Duodenal mucosa (tissue), 2 donors: ENCODE data around the gene SORD.
"Not testable (repeated sequence)": the region's sequence is repeated elsewhere in the genome, so short reads cannot be mapped to it uniquely, and the experiment has no call there.

ENCODE experiments used
- H3K27ac ChIP-seq: one replicate; pipeline ENCODE4 v1.7.0; 2013; ENCODE audit warnings: low read depth, low read length
- H3K27me3 ChIP-seq, 2 donors: one replicate each; pipeline ENCODE4 v1.7.0; 2013; ENCODE audit warnings: low read length in 2 of 2, control low read depth in 1 of 2; ENCODE audit not compliant: insufficient read depth in 2 of 2, control insufficient read depth in 1 of 2
- H3K36me3 ChIP-seq, 2 donors: one replicate each; pipeline ENCODE4 v1.7.0; 2013; ENCODE audit warnings: low read length in 2 of 2, control low read depth in 1 of 2; ENCODE audit not compliant: insufficient read depth in 2 of 2, control insufficient read depth in 1 of 2
- H3K4me1 ChIP-seq, 2 donors: one replicate each; pipeline ENCODE4 v1.7.0; 2013; ENCODE audit warnings: low read length in 2 of 2, control low read depth in 1 of 2; ENCODE audit not compliant: insufficient read depth in 2 of 2, control insufficient read depth in 1 of 2
- H3K4me3 ChIP-seq, 2 donors: one replicate each; pipeline ENCODE4 v1.7.0; 2013; ENCODE audit warnings: low read length in 2 of 2, low read depth in 1 of 2
- H3K9ac ChIP-seq, 2 donors: one replicate each; pipeline ENCODE4 v1.7.0; 2013; ENCODE audit warnings: low read length in 2 of 2, low read depth in 1 of 2
- H3K9me3 ChIP-seq, 2 donors: one replicate each; pipeline ENCODE4 v1.7.0; 2013; ENCODE audit warnings: low read length in 2 of 2, control low read depth in 1 of 2; ENCODE audit not compliant: control insufficient read depth in 1 of 2

Gene SORD

DNA sequence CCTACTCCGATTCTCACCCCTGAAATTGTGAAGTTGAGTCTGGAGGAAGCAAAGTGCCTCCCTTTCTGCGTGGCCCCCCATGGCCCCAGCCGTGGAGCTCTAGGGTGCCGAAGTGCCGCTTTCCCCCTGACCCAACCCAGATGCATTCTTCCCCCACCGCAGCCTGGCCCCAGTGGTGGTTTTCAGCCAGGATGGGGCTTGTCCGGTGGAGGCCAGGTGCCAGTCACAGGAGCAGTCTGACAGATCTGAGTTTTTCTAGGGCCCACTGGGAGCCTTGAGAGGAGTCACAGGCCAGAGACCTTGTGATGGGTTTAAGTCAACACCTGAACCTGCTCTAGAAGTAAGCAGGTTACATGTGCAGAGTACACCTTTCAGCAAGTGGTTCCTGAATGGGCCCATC lies 39.3 kb downstream of the SORD start:
- not testable (repeated sequence) for H3K9ac ChIP-seq, H3K9me3 ChIP-seq, H3K4me1 ChIP-seq, H3K36me3 ChIP-seq, H3K27me3 ChIP-seq, H3K4me3 ChIP-seq, H3K27ac ChIP-seq

GRCh38 chr15:45064386-45064785 lies 41.4 kb downstream of the SORD start:
- no peak overlapping the region for H3K9ac ChIP-seq
- H3K4me1 ChIP-seq, result no peaks in the 10 kb centered on the region
- H3K36me3 ChIP-seq, result no peaks in the 10 kb centered on the region
- no peak overlapping the region for H3K4me3 ChIP-seq
- no peaks in the 10 kb centered on the region for H3K27me3 ChIP-seq
- no peaks in the 10 kb centered on the region for H3K9me3 ChIP-seq
- no peak overlapping the region for H3K27ac ChIP-seq

DNA sequence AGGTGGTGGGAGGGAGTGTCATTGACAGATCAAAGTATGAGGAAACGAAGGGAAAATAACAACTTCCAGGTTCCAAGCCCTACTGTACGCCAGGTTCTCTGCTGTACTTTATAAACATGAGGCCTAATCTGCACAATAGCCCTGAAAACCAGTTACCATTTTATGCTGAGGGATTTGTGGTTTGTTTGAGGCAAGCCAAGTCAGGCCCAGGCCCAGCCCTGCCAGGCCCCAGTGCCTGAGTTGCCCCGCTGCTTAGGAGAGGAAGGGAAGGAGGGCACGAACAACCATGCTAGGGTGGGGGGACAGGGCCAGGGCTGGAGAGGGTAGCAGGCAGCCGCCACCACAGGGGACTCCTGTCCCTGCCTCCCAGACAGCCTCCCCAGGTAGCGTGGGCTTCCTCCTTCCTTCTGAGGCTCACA lies 47.0 kb downstream of the SORD start:
- H3K9ac ChIP-seq, H3K4me3 ChIP-seq, H3K27me3 ChIP-seq, H3K27ac ChIP-seq, H3K36me3 ChIP-seq, H3K4me1 ChIP-seq, H3K9me3 ChIP-seq: not testable (repeated sequence)

DNA sequence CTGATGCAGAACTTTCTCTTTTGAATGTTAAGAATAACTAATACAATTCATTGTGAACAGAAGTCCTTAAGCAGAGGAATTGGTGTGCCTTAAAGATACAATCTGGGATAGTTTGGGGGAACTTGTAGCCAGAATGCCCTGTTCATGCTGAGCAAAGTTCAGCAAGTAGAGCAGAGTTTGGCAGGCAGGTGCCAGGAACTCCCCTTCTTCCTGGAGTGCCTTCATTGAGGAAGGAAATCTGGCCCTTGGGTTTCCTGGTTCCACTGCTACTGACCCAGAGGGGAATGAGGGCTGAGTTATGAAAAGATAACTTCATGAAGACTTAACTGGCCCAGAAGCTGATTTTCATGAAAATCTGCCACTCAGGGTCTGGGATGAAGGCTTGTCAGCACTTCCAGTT lies 50.6 kb downstream of the SORD start:
- not testable (repeated sequence) for H3K27me3 ChIP-seq, H3K9ac ChIP-seq, H3K4me3 ChIP-seq, H3K36me3 ChIP-seq, H3K4me1 ChIP-seq, H3K9me3 ChIP-seq, H3K27ac ChIP-seq

DNA sequence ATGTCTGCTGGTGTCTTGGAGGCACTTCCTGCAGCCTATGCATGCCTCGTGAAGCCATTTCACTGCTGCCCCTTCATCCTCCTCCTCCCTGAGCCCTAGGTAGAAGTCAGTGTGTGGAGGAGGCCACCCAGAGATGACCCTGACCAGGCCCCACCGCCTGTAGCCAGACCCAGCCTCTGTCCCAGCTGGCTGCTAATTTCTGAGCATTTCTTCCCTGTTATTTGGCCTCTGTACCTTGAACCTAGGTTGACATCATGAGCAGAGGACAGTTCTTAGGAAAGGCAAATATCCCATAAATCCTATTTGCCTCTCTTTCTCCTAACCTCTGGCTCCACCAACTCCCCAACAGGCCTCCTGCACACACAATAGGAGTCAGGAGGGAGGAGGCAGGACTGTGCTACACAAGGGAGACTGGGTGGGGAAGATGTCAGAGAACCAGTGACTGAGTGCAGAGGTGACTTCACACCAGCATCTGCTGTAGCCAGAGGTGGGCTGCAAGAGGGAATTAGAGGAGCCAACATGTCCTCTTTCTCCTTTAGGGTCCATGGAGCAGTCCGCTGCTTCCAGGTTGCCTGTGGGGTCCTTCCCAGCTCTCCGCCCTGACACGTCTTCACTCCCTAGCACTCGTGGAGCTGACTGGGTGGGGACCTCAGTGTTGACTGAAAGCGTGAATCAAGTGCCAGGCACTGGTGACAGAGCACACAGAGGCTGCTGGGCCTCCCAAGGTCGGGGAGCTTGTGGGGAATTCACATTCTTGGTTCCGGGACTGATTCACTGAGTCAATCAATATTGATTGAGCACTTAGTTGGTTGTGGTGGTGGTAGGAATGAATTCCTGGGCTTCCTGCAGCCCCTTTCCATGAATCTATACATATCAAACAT lies 52.7 kb downstream of the SORD start:
- not testable (repeated sequence) for H3K9me3 ChIP-seq, H3K9ac ChIP-seq, H3K4me1 ChIP-seq, H3K4me3 ChIP-seq, H3K27ac ChIP-seq, H3K27me3 ChIP-seq, H3K36me3 ChIP-seq

DNA sequence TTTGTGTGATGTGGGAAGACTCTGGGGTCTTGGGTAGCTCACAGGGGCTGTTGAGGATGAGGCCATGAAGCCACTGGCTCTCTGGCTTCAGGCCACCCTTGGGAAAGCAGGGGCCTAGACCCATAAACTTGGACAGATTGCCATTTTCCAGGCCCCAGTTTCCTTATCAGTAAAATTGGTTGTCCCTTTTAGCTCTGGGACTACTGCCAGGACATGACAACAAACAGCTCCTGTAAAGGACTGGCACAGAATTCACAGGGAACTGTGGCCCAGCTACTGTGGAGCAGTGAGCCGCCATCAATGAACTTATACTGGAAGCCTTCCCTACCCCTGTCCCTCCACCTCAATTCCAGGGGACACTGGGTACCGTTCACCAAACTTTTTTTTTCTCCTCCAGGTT lies 54.4 kb downstream of the SORD start:
- not testable (repeated sequence) for H3K27me3 ChIP-seq, H3K9ac ChIP-seq, H3K9me3 ChIP-seq, H3K4me3 ChIP-seq, H3K27ac ChIP-seq, H3K4me1 ChIP-seq, H3K36me3 ChIP-seq

- not testable (repeated sequence) for H3K36me3 ChIP-seq, H3K9ac ChIP-seq, H3K27me3 ChIP-seq, H3K4me1 ChIP-seq, H3K27ac ChIP-seq, H3K4me3 ChIP-seq, H3K9me3 ChIP-seq
Measured at GRCh38 chr15:45079201-45079600, 56.2 kb downstream of the SORD start.

- not testable (repeated sequence) for H3K4me3 ChIP-seq, H3K9me3 ChIP-seq, H3K9ac ChIP-seq, H3K27me3 ChIP-seq, H3K4me1 ChIP-seq, H3K36me3 ChIP-seq, H3K27ac ChIP-seq
Measured at GRCh38 chr15:45079628-45080246, 56.7 kb downstream of the SORD start.

- H3K27ac ChIP-seq, H3K4me1 ChIP-seq, H3K4me3 ChIP-seq, H3K9me3 ChIP-seq, H3K36me3 ChIP-seq, H3K9ac ChIP-seq, H3K27me3 ChIP-seq: not testable (repeated sequence)
Measured at GRCh38 chr15:45080593-45080992, 57.6 kb downstream of the SORD start.

- H3K36me3 ChIP-seq, H3K27ac ChIP-seq, H3K27me3 ChIP-seq, H3K4me3 ChIP-seq, H3K9ac ChIP-seq, H3K9me3 ChIP-seq, H3K4me1 ChIP-seq: not testable (repeated sequence)
Measured at GRCh38 chr15:45082412-45082811, 59.4 kb downstream of the SORD start.
